COR-L47 (cell line): ENCODE data around the gene NMRK2.
"Not testable (repeated sequence)": the region's sequence is repeated elsewhere in the genome, so short reads cannot be mapped to it uniquely, and the experiment has no call there.

Source experiments
- DNase-seq: peaks from one replicate; lab custom pipeline; 2025; lab: John Stamatoyannopoulos, UW

Gene NMRK2

GRCh38 chr19:3964256-3965194 is 31.7 kb downstream of the NMRK2 start:
- no peak for DNase-seq

GRCh38 chr19:3966051-3967017 is 33.5 kb downstream of the NMRK2 start:
- DNase-seq, result no peak

- not testable (repeated sequence) for DNase-seq
Observed at GRCh38 chr19:3967983-3968382, 35.1 kb downstream of the NMRK2 start.

- DNase-seq, result no peak
Observed at GRCh38 chr19:3968556-3969434, 35.9 kb downstream of the NMRK2 start.

GRCh38 chr19:3969435-3970312 is 36.8 kb downstream of the NMRK2 start:
- no peak for DNase-seq

- no peak for DNase-seq
Observed at GRCh38 chr19:3970313-3970807, 37.5 kb downstream of the NMRK2 start.

- peak; percentile 98 for DNase-seq
Observed at GRCh38 chr19:3970808-3971598, 38.1 kb downstream of the NMRK2 start, which contains the start of gene DAPK3. Gene DAPK3 (minus strand): TSS chr19:3971099. CDS start chr19:3969735, 1,364 bp downstream.

- DNase-seq, result no peak
Observed at GRCh38 chr19:3975144-3975543, 42.3 kb downstream of the NMRK2 start.

GRCh38 chr19:3975637-3976087 is 42.8 kb downstream of the NMRK2 start:
- DNase-seq, result no peak

GRCh38 chr19:3976495-3977241 is 43.8 kb downstream of the NMRK2 start:
- DNase-seq, result no peak

GRCh38 chr19:3977242-3978143 is 44.6 kb downstream of the NMRK2 start:
- no peak for DNase-seq

- no peak for DNase-seq
Observed at GRCh38 chr19:3978145-3978544, 45.3 kb downstream of the NMRK2 start.

GRCh38 chr19:3979289-3979673 is 46.4 kb downstream of the NMRK2 start:
- DNase-seq, result no peak

GRCh38 chr19:3979674-3980352 is 46.9 kb downstream of the NMRK2 start:
- DNase-seq, result no peak

- no peak for DNase-seq
Observed at GRCh38 chr19:3980353-3981251, 47.7 kb downstream of the NMRK2 start.

- DNase-seq, result no peak
Observed at GRCh38 chr19:3981373-3981735, 48.5 kb downstream of the NMRK2 start.
